Effector memory CD4-positive, alpha-beta T cell (primary cell): ENCODE data around the gene ERCC8.
"Not testable (repeated sequence)": the region's sequence is repeated elsewhere in the genome, so short reads cannot be mapped to it uniquely, and the experiment has no call there.

Experiments used
- DNase-seq, 3 donors: peaks; one replicate each; pipeline ENCODE4 v3.0.0-alpha.2; 2020
- H3K27ac ChIP-seq: 2 replicates; pipeline ENCODE4 v1.7.0; 2013; ENCODE audit warnings: mild to moderate bottlenecking, low read length, moderate library complexity; ENCODE audit not compliant: insufficient read depth, poor library complexity, severe bottlenecking
- H3K27me3 ChIP-seq: replicated peaks from 2 replicates; pipeline ENCODE4 v1.7.0; 2013; ENCODE audit warnings: mild to moderate bottlenecking, low read length; ENCODE audit not compliant: insufficient read depth, control insufficient read depth, poor library complexity, severe bottlenecking
- H3K36me3 ChIP-seq: 2 replicates; pipeline ENCODE4 v1.7.0; 2013; ENCODE audit warnings: mild to moderate bottlenecking, low read length, moderate library complexity; ENCODE audit not compliant: control insufficient read depth, insufficient read depth
- H3K4me1 ChIP-seq: 2 replicates; pipeline ENCODE4 v1.7.0; 2013; ENCODE audit warnings: low read length, mild to moderate bottlenecking; ENCODE audit not compliant: control insufficient read depth, insufficient read depth, poor library complexity, severe bottlenecking
- H3K4me3 ChIP-seq: 2 replicates; pipeline ENCODE4 v1.7.0; 2013; ENCODE audit warnings: low read length, low read depth, mild to moderate bottlenecking; ENCODE audit not compliant: insufficient read depth, poor library complexity, severe bottlenecking
- H3K9me3 ChIP-seq: 2 replicates; pipeline ENCODE4 v1.7.0; 2013; ENCODE audit warnings: mild to moderate bottlenecking, low read length, moderate library complexity; ENCODE audit not compliant: control insufficient read depth
- total RNA-seq, 3 donors: gene quantifications; one replicate each; lab custom pipeline; 2026; lab: John Stamatoyannopoulos, UW

Gene ERCC8, protein sequence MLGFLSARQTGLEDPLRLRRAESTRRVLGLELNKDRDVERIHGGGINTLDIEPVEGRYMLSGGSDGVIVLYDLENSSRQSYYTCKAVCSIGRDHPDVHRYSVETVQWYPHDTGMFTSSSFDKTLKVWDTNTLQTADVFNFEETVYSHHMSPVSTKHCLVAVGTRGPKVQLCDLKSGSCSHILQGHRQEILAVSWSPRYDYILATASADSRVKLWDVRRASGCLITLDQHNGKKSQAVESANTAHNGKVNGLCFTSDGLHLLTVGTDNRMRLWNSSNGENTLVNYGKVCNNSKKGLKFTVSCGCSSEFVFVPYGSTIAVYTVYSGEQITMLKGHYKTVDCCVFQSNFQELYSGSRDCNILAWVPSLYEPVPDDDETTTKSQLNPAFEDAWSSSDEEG
- total RNA-seq: 9.9 to 17.3 (median 10.3) reads per million in 3 donors

DNA sequence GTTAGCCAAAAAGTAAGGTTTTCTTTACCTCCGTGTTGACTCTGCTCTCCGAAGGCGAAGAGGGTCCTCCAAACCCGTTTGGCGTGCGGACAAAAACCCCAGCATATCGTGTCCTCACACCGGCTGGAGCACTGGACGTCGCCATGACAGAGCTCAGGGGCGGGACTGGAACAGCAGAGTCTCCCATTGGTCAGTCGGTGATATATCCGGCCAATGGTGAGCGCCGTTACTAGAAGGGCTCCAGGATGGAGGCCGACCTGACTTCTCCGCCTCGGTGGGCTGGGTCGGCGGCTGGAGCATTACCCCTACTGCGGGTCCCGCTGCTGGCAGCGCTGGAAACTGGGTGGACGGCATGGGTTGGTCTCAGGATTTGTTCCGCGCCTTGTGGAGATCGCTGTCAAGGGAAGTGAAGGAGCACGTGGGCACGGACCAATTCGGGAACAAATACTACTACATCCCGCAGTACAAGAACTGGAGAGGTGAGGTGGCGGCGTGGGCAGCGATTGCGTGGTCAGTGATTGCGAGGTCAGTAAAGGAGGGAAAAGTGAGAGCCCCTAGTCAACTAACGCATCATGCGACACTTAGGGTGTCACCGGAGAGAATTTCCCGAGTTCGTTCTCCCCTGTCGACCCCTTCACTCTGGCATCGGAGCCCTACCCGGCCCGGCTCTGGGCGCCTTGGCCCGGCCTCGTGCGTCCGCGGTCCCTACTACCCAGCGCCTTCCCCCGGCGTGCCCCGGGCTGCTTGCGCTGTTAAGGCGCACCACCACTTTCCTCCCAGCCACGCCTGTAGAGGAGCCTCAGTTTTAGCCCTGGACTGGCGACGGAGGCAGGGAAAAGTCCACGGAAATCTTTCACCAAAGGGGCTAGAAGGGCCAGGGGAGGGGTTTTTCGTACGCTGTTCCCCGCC lies at the start of gene ERCC8, which contains the start of gene NDUFAF2:
Gene ERCC8, minus strand, starts transcription at position 167 of the 909 bp plus-strand sequence. Its CDS starts 62 bp downstream, at position 105.
Gene NDUFAF2, plus strand, starts transcription at position 302 of the 909 bp plus-strand sequence. Its CDS starts 51 bp downstream, at position 353.
- Histone ChIP-seq H3K36me3 (no peaks in the 10 kb centered on the region), H3K4me3 (peak within 1 kb of the TSS; percentile 75)
- peak; percentile 75 to 85 (median 84) for DNase-seq

DNA sequence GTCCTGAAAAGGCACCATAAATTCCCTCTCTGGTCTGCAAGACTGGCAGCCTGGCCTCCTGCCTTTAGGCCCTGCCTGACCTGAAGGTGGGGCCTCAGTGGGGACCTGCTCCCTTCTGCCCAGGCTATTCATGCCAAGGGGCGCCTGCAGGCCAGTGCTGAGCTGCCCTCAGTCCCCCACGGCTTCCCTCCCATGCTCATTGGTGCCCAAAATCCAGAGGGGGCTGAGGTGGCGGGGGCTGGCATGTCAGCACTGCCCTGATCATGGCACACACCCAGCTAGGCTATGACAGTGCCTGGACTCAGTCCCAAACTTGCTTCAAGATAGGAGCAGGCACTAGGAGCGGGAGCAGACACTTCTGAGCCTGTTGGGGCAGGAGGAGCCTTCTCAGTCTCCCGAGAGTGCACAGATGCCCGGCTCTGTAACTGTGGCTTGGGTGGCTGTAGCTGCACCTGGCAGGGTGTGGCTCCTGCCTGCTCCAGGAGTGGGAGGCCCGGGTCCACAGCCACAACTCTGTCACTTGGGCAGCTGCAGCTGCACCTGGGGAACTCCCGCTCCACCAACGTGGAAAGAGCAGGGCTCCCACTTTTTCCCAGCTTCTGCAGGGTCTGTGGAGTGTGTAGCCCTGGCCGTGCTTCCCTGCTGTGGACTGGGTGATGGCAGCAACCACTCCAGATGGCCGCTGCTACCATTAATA lies 49.2 kb upstream of the ERCC8 start:
- DNase-seq: no peak
- Histone ChIP-seq H3K27ac (no peak overlapping the region), H3K9me3 (peaks cover 7% of the 10 kb centered on the region), H3K36me3 (no peaks in the 10 kb centered on the region), H3K4me1 (no peaks in the 10 kb centered on the region), H3K27me3 (no peaks in the 10 kb centered on the region), H3K4me3 (no peak overlapping the region)

More for the DNA sequence above, at the start of gene ERCC8, which contains the start of gene NDUFAF2:
- no peaks in the 10 kb centered on the region for H3K9me3 ChIP-seq
- peak within 1 kb of the TSS; percentile 59 for H3K27ac ChIP-seq
- no peaks in the 10 kb centered on the region for H3K27me3 ChIP-seq
- peaks cover 4% of the 10 kb centered on the region for H3K4me1 ChIP-seq

DNA sequence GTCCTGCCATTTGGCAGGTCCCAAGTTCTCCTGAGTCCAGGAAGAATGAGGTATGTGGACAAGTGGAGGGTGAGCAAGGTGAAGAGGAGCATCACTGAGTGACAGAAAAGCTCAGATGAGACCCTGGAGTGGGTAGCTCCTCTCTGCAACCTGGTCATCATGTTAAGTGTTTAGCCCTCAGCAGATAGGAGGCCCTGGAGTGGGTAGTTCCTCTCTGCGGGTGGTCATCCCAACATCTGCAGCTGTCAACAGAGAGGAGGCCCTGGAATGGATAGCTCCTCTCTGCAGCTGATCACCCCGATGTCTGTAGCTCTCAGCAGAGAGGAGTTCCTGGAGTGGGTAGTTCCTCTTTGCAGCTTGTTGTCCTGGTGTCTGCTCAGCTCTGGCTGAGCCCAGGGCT lies 48.6 kb upstream of the ERCC8 start:
- Histone ChIP-seq H3K36me3 (no peaks in the 10 kb centered on the region), H3K4me3 (no peak overlapping the region), H3K4me1 (no peaks in the 10 kb centered on the region), H3K27ac (no peak overlapping the region), H3K9me3 (peaks cover 7% of the 10 kb centered on the region), H3K27me3 (no peaks in the 10 kb centered on the region)
- DNase-seq: no peak

DNA sequence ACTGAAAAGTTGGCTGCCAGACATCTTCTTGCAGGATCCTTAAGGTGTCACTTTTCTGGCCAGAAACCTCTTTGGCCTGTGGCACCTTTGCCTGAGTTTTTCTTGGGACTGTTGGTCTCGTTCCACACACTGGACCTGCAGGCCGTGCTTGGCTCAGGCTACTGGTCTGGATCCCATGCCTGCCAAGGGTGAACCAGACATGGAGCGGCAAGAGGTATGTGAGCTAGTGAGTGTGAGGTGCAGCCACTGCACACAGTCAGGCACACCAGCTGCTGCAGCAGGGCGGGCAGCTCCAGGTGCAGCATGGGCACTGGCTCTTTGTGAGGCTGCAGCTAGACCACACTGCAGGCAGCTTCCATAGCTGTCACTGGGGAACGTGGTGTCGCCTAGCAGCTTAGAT lies 48.0 kb upstream of the ERCC8 start:
- peaks cover 7% of the 10 kb centered on the region for H3K9me3 ChIP-seq
- no peaks in the 10 kb centered on the region for H3K4me1 ChIP-seq
- H3K27me3 ChIP-seq: no peaks in the 10 kb centered on the region

DNA sequence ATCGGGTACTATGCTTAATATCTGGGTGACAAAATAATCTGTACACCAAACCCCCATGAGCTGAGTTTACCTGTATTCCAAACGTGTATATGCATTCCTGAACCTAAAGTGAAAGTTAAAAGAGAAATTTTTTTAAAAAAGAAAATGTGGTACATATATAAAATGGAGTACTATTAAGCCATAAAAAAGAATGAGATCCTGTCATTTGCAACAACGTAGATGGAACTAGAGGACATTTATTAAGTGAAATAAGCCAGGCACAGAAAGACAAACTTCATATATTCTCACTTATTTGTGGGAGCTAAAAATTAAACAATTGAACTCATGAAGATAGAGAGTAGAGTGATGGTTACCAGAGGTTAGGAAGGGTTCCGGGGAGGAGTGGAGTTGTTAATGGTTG lies 44.9 kb upstream of the ERCC8 start:
- H3K27ac ChIP-seq: no peak overlapping the region
- H3K9me3 ChIP-seq: peaks cover 7% of the 10 kb centered on the region
- DNase-seq: no peak
- H3K27me3 ChIP-seq: no peaks in the 10 kb centered on the region
- H3K4me1 ChIP-seq: no peaks in the 10 kb centered on the region
- no peak overlapping the region for H3K4me3 ChIP-seq
- H3K36me3 ChIP-seq: no peaks in the 10 kb centered on the region

More for the DNA sequence above, 48.0 kb upstream of the ERCC8 start:
- Histone ChIP-seq H3K27ac (no peak overlapping the region), H3K4me3 (no peak overlapping the region), H3K36me3 (no peaks in the 10 kb centered on the region)
- no peak for DNase-seq

GRCh38 chr5:60982127-60982526 lies 37.3 kb upstream of the ERCC8 start:
- not testable (repeated sequence) for H3K27me3 ChIP-seq, H3K27ac ChIP-seq, H3K4me3 ChIP-seq, DNase-seq, H3K9me3 ChIP-seq, H3K36me3 ChIP-seq, H3K4me1 ChIP-seq

GRCh38 chr5:60980511-60980910 lies 35.6 kb upstream of the ERCC8 start:
- H3K36me3 ChIP-seq: peaks cover 2% of the 10 kb centered on the region
- H3K4me1 ChIP-seq: no peaks in the 10 kb centered on the region
- H3K9me3 ChIP-seq: peaks cover 7% of the 10 kb centered on the region
- no peak overlapping the region for H3K4me3 ChIP-seq
- no peaks in the 10 kb centered on the region for H3K27me3 ChIP-seq
- DNase-seq: no peak
- H3K27ac ChIP-seq: no peak overlapping the region

DNA sequence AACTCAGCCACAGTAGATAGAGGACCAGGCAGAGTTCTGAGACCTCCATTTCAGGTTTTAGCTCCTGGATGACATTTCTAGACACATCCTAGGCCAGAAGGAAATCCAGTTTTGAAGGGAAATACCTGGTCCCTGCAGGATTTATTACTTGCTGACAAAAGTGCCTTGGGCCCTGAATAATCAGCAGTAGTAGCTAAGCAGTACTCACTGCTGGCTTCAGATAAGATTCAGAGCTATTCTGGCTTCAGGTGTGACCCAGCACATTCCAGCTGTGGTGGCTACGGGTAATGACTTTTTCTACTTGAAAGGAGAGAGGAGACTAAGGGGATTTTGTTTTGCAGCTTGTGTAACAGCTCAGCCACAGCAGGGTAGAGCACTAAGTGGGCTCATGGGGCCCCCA lies 34.1 kb upstream of the ERCC8 start:
- Histone ChIP-seq H3K4me1 (no peaks in the 10 kb centered on the region), H3K27me3 (no peaks in the 10 kb centered on the region), H3K9me3 (peaks cover 7% of the 10 kb centered on the region), H3K4me3 (no peak overlapping the region), H3K27ac (no peak overlapping the region), H3K36me3 (peaks cover 2% of the 10 kb centered on the region)
- no peak for DNase-seq

DNA sequence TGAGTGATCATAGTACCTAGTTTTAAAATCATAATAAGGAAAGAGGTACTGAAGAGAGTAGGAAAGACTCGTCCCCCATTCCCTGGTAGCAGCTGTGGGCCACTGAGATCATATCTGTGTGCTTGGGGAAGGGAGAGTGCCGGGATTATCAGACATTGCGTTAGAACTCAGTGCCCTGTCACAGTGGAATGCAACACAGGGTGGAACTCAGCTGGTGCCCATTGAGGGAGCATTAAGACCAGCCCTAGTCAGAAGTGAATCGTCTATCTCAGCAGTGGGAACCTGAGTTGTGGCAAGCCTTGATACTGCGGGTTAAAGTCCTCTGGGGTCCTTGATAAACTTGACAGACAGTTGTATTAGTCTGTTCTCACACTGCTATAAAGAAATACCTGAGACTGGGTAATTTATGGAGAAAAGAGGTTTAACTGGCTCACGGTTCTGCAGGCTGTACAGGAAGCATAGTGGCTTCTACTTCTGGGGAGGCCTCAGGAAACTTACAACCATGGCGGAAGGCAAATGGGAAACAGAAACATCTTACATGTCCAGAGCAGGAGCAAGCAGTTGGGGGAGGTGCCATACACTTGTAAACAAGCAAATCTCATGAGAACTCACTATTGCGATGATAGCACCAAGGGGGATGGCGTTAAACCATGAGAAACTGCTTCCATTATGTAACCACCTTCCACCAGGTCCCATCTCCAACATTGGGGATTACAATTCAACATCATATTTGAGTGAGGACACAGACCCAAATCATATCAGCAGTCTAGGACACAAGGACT lies 33.3 kb upstream of the ERCC8 start:
- Histone ChIP-seq H3K27me3 (no peaks in the 10 kb centered on the region), H3K4me3 (no peak overlapping the region), H3K27ac (no peak overlapping the region), H3K4me1 (no peaks in the 10 kb centered on the region), H3K36me3 (peaks cover 2% of the 10 kb centered on the region), H3K9me3 (peaks cover 7% of the 10 kb centered on the region)
- DNase-seq: no peak
